PC-9 (cell line): ENCODE data around the gene SEPTIN11.

Source experiments
- CTCF ChIP-seq: fragments of 200-600 bp; sonication (generic); conservative IDR thresholded peaks from 2 replicates; pipeline ENCODE4 v1.6.1; 2017; ENCODE audit warnings: mixed run types, antibody characterized with exemption, mild to moderate bottlenecking, moderate library complexity
- EZH2 ChIP-seq: fragments of 200-600 bp; sonication (generic); IDR thresholded peaks from 2 replicates; pipeline ENCODE4 v1.8.0; 2017; ENCODE audit warnings: antibody characterized with exemption, low read depth

- no peak for TF ChIP-seq CTCF
- no peak for TF ChIP-seq EZH2
Measured at GRCh38 chr4:76969941-76970529, 20.5 kb downstream of the SEPTIN11 start.
